ENCODE measurements around the gene ARMC9. TPM values are rescaled to one million over a fixed set of nuclear protein-coding genes. Genes with fewer than 3 reads are reported as not detected.

Gene ARMC9
- total and polyA plus RNA-seq, 7 donors, result 2.4 to 95.3 (median 24.3) TPM

GRCh38 chr2:231361701-231362554 lies 163.5 kb downstream of the ARMC9 start:
- peaks cover 0 to 39% (median 15%) of the 10 kb centered on the region in 4 donors for H3K36me3 ChIP-seq
- TF ChIP-seq POLR2A (IDR thresholded peaks at IDR 0.05), result no peak
- TF ChIP-seq EP300 (IDR thresholded peaks at IDR 0.05), result no peak
- no peak for TF ChIP-seq POLR2AphosphoS5 (IDR thresholded peaks at IDR 0.05)
- TF ChIP-seq CTCF (IDR thresholded peaks at IDR 0.05), result no peak
- no peak overlapping the region for H3K4me3 ChIP-seq
- H3K9me3 ChIP-seq, result no peaks in the 10 kb centered on the region
- intact Hi-C loops (cut with DNase I), result no loop called here
- peak; percentile 64 for DNase-seq
- no peaks in the 10 kb centered on the region for H3K27me3 ChIP-seq
- peak overlapping the region in 2 of 4 donors; percentile 33 to 52 for H3K27ac ChIP-seq
- H3K4me1 ChIP-seq, result peaks cover 0 to 12% (median 11%) of the 10 kb centered on the region in 4 donors
- 63 to 83% methylated on average over 12 of the region's 12 CpGs for WGBS, 2 donors

GRCh38 chr2:231362555-231363184 lies 164.2 kb downstream of the ARMC9 start:
- H3K27ac ChIP-seq, result peak overlapping the region in 2 of 4 donors; percentile 33 to 52
- peaks cover 0 to 12% (median 11%) of the 10 kb centered on the region in 4 donors for H3K4me1 ChIP-seq
- no peaks in the 10 kb centered on the region for H3K9me3 ChIP-seq
- 74 to 87% methylated on average over 9 of the region's 9 CpGs for WGBS, 2 donors
- intact Hi-C loops (cut with DNase I), result no loop called here
- no peak for TF ChIP-seq EP300 (IDR thresholded peaks at IDR 0.05)
- no peak for TF ChIP-seq POLR2A (IDR thresholded peaks at IDR 0.05)
- no peak for TF ChIP-seq POLR2AphosphoS5 (IDR thresholded peaks at IDR 0.05)
- no peak overlapping the region for H3K4me3 ChIP-seq
- peak; percentile 48 for DNase-seq
- H3K36me3 ChIP-seq, result peaks cover 0 to 32% (median 15%) of the 10 kb centered on the region in 4 donors
- H3K27me3 ChIP-seq, result no peaks in the 10 kb centered on the region

GRCh38 chr2:231364061-231364460 lies 165.6 kb downstream of the ARMC9 start:
- peak; percentile 35 for DNase-seq
- Histone ChIP-seq H3K9me3 (no peaks in the 10 kb centered on the region), H3K27ac (no peak overlapping the region), H3K36me3 (peaks cover 0 to 29% (median 15%) of the 10 kb centered on the region in 4 donors), H3K4me1 (peaks cover 0 to 12% (median 11%) of the 10 kb centered on the region in 4 donors), H3K4me3 (no peak overlapping the region), H3K27me3 (no peaks in the 10 kb centered on the region)
- intact Hi-C loops (cut with DNase I), result no loop called here
- WGBS, 2 donors, result 90 to 94% methylated on average over 5 of the region's 5 CpGs
- no peak for TF ChIP-seq EP300 (IDR thresholded peaks at IDR 0.05)

GRCh38 chr2:231364961-231365810 lies 166.8 kb downstream of the ARMC9 start:
- Histone ChIP-seq H3K27me3 (no peaks in the 10 kb centered on the region), H3K36me3 (peaks cover 0 to 32% (median 15%) of the 10 kb centered on the region in 4 donors), H3K4me1 (peaks cover 0 to 12% (median 11%) of the 10 kb centered on the region in 4 donors), H3K4me3 (no peak overlapping the region), H3K9me3 (no peaks in the 10 kb centered on the region), H3K27ac (peak overlapping the region in 3 of 4 donors; percentile 50 to 59 (median 56))
- TF ChIP-seq CTCF (IDR thresholded peaks at IDR 0.05) (no peak), EP300 (IDR thresholded peaks at IDR 0.05) (no peak), POLR2A (IDR thresholded peaks at IDR 0.05) (no peak), POLR2AphosphoS5 (IDR thresholded peaks at IDR 0.05) (peak in 2 of 4 donors; percentile 11 to 16)
- 16 to 58% methylated on average over 22 of the region's 22 CpGs for WGBS, 2 donors
- intact Hi-C loops (cut with DNase I), result no loop called here
- DNase-seq, result peak; percentile 62

- Histone ChIP-seq H3K4me3 (no peak overlapping the region), H3K27ac (no peak overlapping the region), H3K4me1 (peaks cover 0 to 12% (median 11%) of the 10 kb centered on the region in 4 donors), H3K27me3 (no peaks in the 10 kb centered on the region), H3K9me3 (no peaks in the 10 kb centered on the region), H3K36me3 (peaks cover 0 to 23% (median 5%) of the 10 kb centered on the region in 4 donors)
- 96 to 97% methylated on average over 8 of the region's 8 CpGs for WGBS, 2 donors
- intact Hi-C loops (cut with DNase I), result no loop called here
- peak; percentile 33 for DNase-seq
- TF ChIP-seq EP300 (IDR thresholded peaks at IDR 0.05) (no peak), POLR2AphosphoS5 (IDR thresholded peaks at IDR 0.05) (no peak), CTCF (IDR thresholded peaks at IDR 0.05) (no peak), POLR2A (IDR thresholded peaks at IDR 0.05) (no peak)
Measured at GRCh38 chr2:231367178-231367577, 168.7 kb downstream of the ARMC9 start.
